T1000 (cell line): ENCODE measurements around the gene OTOA.
A peak's percentile ranks its signal among the peaks of the same experiment; 100 is the strongest.
"Not testable (repeated sequence)": the region's sequence is repeated elsewhere in the genome, so short reads cannot be mapped to it uniquely, and the experiment has no call there.

Experiments
- DNase-seq: peaks from one replicate; lab custom pipeline; 2025; ENCODE audit warnings: mixed read lengths; lab: John Stamatoyannopoulos, UW

Gene OTOA

DNA sequence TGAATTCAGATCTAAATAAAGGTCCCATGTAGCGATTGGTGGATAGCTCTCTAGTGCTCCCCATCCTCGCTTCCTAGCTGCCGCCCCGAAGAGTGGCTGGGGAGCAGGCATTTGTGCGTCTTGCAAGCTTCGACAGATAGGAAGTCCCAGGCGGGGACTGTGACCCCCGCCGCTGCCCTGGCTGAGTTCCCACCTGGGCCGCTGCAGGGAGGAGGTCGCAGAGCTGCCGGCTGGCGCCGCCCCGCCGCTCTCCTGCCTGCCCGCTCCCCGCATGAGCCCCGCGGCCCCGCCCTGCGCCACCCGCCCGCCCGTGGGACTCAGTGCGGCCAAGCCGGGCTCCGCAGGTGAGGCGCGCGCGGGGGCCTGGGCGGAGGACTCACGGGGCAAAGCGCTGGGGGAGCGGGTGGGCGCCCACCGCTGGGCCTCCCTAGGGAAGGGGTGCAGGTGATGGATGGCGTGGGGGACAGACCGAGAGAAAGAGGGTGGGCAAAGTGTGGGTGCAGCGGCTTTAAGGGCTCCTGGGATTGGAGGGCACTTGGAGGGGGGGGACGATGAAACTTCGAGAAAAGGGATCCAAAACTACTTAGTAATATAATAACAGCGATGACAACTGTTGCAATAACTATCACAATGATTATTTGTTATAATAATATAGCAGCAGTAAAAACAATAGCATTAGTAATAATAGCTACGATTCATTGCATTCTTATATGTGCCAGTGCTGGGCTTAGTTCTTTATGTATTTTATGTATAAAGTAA lies at the start of gene OTOA:
TSS of gene OTOA (plus strand) at position 80 of the 759 bp plus-strand sequence. CDS start 14,547 bp downstream, outside the sequence.
- no peak for DNase-seq

DNA sequence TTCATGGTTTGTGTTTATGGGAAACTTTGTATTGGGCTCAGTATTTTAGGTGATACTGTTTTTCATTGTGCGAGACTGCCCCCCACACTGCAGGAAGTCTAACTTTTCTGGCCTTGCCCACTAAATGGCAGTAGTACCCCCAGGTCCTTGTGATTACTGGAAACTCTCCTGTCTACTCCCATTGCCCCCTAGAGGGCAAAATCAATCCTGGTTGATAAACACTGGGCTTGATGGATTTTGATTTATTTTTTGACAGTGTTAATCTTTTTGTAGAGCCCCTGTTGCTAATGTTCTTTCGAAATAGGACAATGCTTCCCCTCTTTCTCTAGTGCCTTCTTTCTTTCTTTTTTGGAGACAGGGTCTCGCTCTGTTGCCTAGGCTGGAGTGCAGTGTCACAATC lies 48.9 kb upstream of the OTOA start:
- DNase-seq: no peak

DNA sequence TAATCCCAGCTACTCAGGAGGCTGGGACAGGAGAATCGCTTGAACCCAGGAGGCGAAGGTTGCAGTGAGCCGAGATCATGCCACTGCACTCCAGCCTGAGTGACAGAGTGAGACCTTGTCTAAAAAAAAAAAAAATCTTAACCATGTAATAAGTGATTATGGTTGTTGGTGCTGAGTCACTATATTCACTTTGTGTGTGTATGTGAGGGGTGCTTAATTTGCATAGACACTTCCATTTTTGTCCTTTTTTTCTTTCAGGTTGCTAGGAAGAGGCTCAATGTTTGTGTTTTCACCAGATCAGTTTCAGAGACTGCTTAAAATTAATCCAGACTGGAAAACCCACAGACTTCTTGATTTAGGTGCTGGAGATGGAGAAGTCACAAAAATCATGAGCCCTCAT lies 46.2 kb upstream of the OTOA start:
- DNase-seq: no peak

DNA sequence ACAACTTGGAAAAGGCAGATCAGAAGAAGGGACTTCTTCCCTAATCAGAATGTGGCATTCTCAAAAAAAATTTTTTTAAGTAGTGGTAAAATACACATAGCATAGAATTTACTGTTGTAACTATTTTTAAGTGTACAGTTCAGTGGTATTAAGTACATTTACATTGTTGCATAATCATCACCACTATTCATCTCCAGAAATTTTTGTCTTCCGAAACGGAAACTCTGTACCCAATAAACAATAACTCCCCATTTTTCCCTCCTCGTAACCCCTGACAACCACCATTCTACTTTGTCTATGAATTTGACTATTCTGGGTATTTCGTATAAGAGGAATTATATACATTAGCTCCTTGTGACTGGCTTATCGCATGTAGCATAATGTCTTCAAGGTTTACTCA lies 45.5 kb upstream of the OTOA start:
- no peak for DNase-seq

DNA sequence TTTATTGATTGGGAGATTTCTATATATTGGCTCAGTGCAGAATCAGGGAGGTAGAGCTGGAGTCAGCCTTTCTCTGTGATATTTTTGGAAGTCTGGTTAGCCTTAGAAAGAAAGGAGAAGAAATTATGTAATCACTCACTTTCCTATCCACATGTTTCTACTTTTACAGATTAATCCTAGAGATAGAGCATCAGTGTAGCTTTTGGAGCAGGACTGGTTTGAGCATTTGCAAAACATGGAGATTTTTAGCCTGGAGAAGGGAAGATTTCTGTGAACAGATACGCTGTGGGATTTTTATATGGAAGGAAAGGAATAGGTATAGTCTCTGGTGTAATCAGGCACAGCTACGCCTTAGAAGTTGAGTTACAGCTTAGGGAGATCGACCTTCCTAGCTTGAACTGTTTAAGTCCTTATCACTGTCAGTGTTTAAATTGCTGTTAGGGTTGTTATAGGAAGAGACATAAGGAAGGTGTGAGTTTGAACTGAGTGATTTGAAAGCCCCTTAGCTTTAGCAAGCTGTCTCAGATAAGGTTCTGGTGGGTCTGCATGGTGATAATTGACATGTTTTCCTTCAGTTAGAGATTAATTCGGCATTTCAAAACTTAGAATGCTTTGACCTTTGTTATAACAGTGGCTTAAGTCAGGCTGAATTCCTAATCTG lies 43.9 kb upstream of the OTOA start:
- no peak for DNase-seq

DNA sequence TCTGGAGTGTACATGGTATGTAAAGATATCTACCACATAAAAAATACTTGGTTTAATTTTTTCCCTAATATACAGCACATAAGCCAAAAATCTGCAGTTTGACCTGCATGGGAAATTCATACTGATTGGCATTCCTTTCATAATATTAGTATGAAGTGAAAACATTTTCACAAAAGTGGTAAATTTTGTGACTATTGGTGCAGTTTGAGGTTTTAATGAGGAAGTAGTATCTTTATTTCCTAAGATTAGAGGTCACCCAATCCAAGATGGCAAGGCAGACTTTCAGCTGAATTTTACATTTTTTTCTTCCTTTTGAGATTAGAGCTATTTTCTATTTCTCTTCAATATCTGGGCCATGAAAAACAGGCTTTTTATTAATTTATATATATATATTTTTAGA lies 43.2 kb upstream of the OTOA start:
- DNase-seq: no peak

DNA sequence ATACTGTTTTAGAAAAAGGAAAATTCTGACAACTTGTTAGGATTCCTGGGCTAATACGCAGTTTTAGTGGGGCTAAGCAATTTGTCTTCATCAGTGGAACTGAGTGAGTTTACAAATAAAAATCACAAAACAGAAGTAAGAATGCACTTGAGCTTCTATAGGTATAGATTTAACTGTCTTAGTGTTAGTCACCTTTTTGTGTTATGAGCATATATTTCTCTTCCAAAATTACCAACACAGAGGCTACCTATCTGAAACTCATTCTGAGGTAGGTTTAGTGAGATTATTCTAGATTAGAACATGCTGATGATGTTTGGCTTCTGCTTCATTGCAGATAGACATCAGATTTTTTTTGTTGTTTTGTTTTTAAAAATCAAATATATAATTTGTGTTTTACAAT lies 41.2 kb upstream of the OTOA start:
- no peak for DNase-seq

DNA sequence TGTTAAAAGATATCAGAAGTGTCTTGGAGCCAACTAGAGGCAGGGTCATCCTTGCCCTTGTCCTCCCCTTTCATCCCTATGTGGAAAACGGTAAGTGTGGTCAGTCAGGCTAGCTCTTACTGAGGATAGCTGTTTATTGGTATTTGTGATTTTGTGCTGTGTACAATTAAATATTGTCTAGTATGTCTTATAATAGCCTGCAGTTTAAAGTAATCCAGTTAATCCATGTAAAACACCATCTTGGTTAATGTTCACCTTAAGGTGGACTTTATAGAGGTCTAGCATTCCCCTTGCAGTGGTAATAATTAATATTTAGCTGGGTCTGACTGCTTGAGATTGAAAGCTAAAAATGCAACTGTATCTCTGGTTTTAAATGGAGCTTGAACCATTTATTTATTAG lies 38.7 kb upstream of the OTOA start:
- no peak for DNase-seq

DNA sequence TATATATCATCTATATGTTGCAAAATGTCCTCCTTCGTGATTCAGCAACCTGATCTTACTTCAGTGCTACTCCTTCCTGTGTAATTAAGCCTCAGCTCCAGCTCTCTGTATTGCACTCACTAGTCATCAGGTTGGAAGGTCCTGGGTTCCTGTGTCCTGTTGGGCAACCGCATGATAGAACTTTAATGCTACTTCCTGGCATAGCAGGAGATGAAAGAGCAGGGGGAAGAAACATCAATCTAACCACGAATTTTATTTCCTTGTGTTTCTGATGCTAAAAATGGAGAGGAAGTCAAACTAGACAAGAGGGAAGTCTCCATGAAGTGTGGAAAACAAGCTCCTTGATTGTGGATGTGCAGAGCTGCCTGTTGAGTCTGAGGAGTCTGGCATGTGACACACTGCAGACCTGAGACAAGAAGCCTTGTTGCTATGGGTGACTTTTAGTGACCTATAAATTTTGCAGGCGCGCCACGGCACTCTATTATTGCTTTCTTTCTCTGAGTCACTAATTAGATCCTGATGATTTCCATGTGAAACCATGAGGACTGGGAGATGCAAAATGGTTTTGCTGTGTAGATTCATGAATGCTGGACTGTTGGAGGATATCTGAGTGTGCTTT lies 37.0 kb upstream of the OTOA start:
- peak; percentile 55 for DNase-seq

DNA sequence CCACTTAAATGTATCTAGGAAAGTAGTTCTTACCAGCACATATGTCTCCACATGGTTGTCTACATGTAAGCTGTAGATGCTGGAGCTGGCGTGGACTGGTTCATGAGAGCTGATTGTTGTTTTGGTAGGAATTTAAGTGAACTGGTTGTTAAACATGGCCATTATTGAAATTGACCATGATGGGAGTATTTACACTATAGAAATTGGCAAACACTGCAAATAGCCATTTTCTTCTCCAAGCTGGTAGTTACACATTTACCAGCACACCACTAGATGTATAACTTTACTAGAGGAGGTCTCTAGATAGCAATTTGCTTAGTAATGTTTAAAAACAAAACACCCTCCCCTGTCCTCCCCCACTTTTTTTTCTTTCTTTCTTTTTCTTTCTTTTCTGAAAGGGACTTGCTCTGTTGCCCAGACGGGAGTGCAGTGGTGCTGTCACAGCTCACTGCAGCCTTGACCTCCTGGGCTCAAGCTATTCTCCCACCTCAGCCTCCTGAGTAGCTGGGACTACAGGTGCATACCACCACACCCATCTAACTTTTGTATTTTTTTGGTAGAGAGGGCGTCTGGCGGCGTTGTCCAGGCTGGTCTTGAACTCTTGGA lies 35.5 kb upstream of the OTOA start:
- DNase-seq: no peak

DNA sequence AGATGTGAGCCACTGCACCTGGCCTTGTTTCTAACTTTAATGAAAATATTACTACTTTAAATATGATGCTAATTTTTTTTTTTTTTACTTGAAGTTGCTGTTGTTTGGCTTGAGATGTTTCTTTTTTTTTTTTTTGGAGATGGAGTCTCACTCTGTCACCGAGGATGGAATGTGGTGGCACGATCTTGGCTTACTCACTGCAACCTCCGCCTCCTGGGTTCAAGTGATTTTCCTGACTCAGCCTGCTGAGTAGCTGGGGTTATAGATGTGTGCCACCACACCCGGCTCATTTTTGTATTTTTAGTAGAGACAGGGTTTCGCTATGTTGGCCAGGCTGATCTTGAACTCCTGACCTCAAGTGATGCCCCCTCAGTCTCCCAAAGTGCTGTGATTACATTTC lies 35.0 kb upstream of the OTOA start:
- no peak for DNase-seq

DNA sequence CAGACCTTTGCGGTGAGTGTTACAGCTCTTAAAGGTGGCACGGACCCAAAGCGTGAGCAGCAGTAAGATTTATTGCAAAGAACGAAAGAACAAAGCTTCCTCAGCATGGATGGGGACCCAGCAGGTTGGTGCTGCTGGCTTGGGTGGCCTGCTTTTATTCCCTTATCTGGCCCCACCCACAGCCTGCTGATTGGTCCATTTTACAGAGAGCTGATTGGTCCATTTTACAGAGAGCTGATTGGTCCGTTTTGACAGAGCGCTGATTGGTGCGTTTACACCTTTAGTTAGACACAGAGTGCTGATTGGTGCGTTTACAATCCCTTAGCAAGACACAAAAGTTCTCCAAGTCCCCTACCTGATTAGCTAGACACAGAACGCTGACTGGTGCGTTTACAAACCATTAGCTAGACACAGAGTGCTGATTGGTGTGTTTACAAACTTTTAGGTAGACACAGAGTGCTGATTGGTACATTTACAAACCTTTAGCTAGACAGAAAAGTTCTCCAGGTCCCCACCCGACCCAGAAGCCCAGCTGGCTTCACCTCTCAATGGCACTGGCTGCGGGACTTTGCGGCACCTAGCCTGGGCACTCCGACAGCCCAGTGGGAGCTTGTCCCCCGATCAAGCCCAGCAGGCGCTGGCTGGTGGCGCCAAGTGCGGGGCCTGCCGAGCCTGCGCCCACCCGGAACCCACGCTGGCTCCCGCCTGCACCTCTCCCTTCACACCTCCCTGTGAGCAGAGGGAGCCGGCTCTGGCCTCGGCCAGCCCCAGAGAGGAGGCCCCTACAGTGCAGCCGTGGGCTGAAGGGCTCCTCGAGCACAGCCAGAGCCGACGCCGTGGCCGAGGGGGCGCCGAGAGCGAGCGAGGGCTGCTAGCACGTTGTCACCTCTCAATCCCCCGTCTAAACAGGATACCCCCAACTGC lies 33.9 kb upstream of the OTOA start:
- not testable (repeated sequence) for DNase-seq

DNA sequence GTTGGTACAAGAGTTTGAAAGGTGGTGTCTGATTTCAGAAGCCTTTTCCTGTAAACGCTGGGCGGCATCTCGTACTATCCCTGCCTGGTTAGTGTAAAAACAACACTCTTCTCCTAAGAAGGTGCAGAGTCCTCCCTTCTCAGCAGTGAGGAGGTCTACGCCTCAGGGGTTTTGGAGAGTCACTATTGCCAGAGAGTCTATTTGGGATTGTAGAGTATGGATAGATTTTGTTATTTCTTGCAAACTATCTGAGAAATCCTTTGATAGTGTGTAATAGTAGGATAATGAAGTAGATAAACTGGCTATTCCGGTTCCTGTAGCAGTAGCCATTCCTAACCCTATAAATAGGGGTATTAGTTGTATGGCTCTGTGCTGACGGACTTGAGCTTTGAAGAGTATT lies 32.9 kb upstream of the OTOA start:
- not testable (repeated sequence) for DNase-seq

DNA sequence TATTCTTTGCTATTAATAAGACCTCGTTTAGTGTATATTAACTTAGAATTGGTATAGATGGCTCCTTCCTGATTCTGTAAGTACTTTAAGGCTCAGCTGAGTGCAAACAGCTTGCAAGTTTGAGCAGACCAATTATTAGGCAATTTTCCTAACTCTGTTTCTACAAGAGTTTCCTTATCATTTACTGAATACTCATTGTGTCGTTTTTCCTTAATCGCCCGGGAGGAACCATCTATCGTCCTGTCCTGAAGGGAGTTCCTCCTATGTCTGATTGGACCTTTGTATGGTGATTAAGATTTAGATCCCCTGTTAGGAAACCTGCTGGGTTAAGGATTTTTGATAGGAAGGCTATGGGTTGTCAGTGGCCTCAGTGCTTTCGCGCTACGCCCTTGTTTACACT lies 32.4 kb upstream of the OTOA start:
- DNase-seq: not testable (repeated sequence)

DNA sequence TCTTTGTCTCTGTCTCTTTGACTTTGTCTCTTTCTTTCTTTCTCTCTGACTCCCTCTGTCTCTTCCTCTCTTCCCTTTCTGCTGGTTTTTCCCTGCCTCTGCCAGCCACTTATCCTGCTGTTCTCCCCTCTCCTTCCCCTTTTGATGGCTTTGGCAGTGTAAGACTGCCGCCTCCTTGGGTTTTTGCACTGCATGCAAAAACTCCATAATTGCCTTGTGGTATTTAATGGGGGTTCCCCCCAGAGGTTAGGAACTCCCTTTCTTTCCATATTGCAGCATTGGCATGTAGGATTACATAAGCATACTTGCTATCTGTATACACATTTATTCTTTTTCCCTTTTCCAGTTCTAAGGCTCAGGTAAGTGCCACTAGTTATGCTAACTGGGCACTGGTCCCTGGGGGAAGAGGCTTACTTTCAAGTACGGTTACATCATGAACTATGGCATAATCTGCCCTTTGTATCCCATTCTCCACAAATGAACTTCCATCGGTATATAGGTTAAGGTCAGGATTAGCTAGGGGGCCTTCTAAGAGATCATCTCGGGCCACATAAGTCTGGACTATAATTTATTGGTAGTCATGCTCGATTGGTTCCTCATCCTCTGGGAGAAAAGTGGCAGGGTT lies 31.7 kb upstream of the OTOA start:
- DNase-seq: not testable (repeated sequence)

DNA sequence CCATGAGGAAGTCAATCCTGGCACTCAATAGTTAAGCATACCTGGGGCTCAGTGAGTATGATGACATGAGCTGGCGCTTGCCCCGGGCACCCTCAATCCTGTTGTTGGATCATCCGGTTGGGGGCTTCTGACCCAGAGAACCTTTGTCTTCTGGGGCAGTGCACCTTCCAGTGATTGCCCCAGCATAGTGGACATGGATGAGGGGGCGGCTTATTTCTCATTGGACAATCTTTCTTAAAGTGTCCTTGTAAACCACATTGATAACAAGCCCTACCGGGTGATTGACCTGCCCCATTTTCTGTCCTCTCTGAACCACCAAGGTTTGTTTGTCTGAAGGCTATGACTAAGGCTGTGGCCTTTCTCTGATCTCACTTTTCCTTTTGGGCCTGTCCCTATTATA lies 29.6 kb upstream of the OTOA start:
- no peak for DNase-seq

DNA sequence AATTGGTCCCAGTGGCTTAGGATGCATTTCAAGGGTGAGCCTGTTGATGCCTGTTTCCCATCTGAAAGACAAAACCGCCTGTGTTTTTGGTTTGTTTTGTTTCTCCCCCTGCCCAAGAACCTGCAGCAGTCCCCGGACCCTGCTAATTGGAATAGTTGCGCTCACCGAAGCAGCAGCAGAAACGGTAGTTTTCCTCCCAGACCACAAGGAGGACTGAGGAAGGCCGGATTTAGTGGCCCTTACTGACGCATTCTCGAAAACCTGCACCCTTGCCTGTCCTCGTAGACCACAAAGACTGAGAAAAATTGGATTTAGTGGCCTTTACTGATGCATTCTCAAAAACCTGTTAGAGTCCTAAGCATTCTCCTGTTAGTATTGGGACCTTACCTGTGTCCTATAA lies 28.1 kb upstream of the OTOA start:
- not testable (repeated sequence) for DNase-seq

DNA sequence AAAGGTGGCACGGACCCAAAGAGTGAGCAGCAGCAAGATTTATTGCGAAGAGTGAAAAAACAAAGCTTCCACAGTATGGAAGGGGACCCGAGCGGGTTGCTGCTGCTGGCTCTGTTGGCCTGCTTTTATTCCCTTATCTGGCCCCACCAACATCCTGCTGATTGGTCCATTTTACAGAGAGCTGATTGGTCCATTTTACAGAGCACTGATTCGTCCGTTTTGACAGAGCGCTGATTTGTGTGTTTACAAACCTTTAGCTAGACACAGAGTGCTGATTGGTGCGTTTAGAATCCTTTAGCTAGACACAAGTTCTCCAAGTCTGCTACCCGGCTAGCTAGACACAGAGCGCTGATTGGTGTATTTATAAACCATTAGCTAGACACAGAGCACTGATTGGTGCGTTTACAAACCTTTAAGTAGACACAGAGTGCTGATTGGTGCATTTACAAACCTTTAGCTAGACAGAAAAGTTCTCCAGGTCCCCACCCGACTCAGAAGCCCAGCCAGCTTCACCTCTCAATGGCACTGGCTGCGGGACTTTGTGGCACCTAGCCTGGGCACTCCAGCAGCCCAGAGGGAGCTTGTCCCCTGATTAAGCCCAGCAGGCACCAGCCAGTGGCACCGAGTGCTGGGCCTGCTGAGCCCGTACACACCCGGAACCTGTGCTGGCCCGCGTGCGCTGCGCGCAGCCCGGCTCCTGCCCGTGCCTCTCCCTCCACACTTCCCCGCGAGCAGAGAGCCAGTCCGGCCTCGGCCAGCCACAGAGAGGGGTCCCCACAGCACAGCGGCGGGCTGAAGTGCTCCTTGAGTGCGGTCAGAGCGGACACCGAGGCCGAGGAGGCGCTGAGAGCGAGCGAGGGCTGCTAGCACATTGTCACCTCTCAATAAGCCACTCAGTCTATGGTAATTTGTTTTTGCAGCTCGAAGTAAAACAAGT lies 26.5 kb upstream of the OTOA start:
- DNase-seq: no peak

DNA sequence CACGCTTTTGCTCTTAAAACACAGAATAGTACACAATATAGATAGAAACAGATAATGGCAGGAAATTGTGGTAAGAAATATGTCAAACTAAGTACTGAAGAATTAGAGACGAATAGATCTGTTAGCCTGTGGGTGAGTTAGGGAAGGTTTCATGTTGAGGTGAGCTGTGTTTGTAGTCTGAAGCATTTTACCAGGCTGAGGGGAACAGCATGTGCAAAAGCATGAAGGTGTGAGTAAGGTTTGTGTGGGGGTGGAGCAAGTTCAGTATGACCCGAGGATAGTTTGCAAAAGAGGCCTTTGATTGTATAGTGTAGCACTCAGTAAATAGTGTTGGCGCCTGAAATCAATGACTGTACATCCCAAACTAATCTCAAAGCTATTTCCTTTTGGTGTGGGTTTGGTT lies 25.2 kb upstream of the OTOA start:
- DNase-seq: no peak

DNA sequence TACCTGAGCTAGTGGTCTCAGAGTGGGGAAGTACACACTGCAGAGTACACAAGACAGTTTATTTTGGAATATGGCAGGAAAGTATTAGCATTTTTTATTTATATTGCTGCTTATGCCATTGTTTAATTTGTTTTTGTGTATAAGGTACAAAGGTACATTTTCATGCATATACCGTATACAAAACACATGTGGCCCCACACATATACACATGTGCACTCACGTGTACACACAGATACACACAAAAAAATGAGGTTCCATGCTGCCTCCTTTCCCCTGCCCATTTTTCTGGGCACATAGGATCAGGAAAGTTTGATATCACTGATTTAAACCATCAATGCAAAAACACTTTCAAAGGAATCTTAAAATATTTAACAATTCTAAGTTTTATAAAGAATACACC lies 24.3 kb upstream of the OTOA start:
- DNase-seq: no peak
